B cell (primary cell): ENCODE data around the gene ITLN2.

Experiments used
- EZH2 ChIP-seq: IDR thresholded peaks from 2 replicates; pipeline ENCODE4 v1.6.1; 2012; ENCODE audit warnings: borderline replicate concordance, low read depth, mild to moderate bottlenecking, moderate library complexity, low read length; ENCODE audit not compliant: insufficient read depth, poor library complexity, severe bottlenecking
- TF ChIP-seq, protein P1 (sequence below): fragments of 200-600 bp; IDR thresholded peaks from one replicate; pipeline ENCODE4 v1.8.0; 2022; ENCODE audit warnings: antibody characterized with exemption, mild to moderate bottlenecking

DNA sequence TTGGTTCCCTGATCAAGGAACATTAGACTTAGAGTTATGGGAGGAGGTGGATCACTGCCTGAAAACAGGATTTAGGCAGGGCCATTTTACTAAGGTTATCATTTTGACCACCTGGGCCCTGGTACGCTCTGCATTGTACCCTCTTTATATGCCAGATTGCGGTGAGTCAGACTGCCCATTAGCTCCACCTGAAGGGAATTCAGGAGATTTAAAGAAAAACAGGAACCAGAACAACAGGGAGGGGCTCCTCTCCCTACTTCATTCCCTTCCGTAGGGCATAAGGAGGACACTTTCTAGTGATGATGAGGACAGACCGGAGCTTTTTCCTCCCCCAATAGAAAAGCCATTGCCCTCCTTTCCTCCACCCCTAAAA is 49.0 kb downstream of the ITLN2 start:
- TF ChIP-seq, protein P1, sequence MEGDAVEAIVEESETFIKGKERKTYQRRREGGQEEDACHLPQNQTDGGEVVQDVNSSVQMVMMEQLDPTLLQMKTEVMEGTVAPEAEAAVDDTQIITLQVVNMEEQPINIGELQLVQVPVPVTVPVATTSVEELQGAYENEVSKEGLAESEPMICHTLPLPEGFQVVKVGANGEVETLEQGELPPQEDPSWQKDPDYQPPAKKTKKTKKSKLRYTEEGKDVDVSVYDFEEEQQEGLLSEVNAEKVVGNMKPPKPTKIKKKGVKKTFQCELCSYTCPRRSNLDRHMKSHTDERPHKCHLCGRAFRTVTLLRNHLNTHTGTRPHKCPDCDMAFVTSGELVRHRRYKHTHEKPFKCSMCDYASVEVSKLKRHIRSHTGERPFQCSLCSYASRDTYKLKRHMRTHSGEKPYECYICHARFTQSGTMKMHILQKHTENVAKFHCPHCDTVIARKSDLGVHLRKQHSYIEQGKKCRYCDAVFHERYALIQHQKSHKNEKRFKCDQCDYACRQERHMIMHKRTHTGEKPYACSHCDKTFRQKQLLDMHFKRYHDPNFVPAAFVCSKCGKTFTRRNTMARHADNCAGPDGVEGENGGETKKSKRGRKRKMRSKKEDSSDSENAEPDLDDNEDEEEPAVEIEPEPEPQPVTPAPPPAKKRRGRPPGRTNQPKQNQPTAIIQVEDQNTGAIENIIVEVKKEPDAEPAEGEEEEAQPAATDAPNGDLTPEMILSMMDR: no peak
- TF ChIP-seq EZH2: no peak
